Glutamatergic neuron (in vitro differentiated cells): ENCODE results near the gene LACRT. TPM values are rescaled to one million over a fixed set of nuclear protein-coding genes. Genes with fewer than 3 reads are reported as not detected.

Experiments used
- DNase-seq: peaks from one replicate; pipeline ENCODE4 v3.0.0; 2022
- H3K27ac Mint-ChIP-seq: one replicate; pipeline ENCODE4 v1.8.0; 2020; ENCODE audit warnings: mild to moderate bottlenecking, mixed read lengths, inconsistent platforms; ENCODE audit not compliant: unreplicated experiment
- H3K27me3 Mint-ChIP-seq: one replicate; pipeline ENCODE4 v1.8.0; 2020; ENCODE audit warnings: mild to moderate bottlenecking, moderate library complexity, mixed read lengths, inconsistent platforms; ENCODE audit not compliant: unreplicated experiment
- H3K36me3 Mint-ChIP-seq: one replicate; pipeline ENCODE4 v1.8.0; 2020; ENCODE audit warnings: mild to moderate bottlenecking, mixed read lengths, inconsistent platforms; ENCODE audit not compliant: unreplicated experiment
- H3K4me1 Mint-ChIP-seq: one replicate; pipeline ENCODE4 v1.8.0; 2020; ENCODE audit warnings: mild to moderate bottlenecking, low read depth, mixed read lengths, inconsistent platforms; ENCODE audit not compliant: unreplicated experiment
- H3K4me3 Mint-ChIP-seq: one replicate; pipeline ENCODE4 v1.8.0; 2020; ENCODE audit warnings: mild to moderate bottlenecking, mixed read lengths, inconsistent platforms; ENCODE audit not compliant: unreplicated experiment
- H3K9me3 Mint-ChIP-seq: one replicate; pipeline ENCODE4 v1.8.0; 2020; ENCODE audit warnings: mild to moderate bottlenecking, moderate library complexity, mixed read lengths, inconsistent platforms; ENCODE audit not compliant: unreplicated experiment
- total RNA-seq: library from RNA; stranded (reverse); fragmentation: NEBNext Ultra II Directional; extraction: Animal tissue kit (Norgen Biotek cat#: 25700); gene quantifications from one replicate; pipeline ENCODE4 v1.2.1, GENCODE V29; 2021; ENCODE audit not compliant: unreplicated experiment
- TF ChIP-seq, protein P1 (sequence below): fragments of 200-600 bp; sonication (generic); IDR thresholded peaks from one replicate; pipeline ENCODE4 v1.5.0; 2021; ENCODE audit not compliant: partially characterized antibody, unreplicated experiment

Gene LACRT
- total RNA-seq, 1 donor from 2014 or later: not detected

DNA sequence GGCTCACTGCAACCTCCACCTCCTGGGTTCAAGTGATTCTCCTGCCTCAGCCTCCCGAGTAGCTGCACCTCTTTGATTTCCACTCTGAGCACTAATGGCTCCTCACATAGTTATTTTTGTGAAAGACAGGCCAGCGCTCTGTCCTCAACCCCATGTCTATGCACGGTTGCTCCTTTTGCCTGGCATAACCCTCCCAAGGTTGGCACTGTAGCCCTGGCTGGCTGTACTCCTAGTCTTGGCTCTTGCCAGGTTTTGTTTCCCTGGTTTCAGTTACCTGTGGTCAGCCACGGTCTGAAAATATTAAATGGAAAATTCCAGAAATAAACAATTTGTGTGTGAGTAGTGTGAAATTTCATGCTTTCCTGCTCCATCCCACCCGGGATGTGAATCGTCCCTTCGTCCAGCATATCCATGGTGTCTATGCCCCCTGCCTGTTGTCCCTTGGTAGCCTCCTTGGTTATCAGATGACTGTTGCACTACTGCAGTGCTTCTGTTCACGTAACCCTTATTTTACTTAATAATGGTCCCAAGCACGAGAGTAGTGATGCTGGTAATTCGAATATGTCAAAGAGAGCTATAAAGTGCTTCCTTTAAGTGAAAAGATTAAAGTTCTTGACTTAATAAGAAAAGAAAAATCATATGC, 25.7 kb upstream of the LACRT start:
- Mint-ChIP-seq H3K4me3 (no peak overlapping the region), H3K36me3 (no peaks in the 10 kb centered on the region), H3K9me3 (peaks cover 4% of the 10 kb centered on the region), H3K4me1 (peaks cover 6% of the 10 kb centered on the region), H3K27me3 (peaks cover 2% of the 10 kb centered on the region), H3K27ac (no peak overlapping the region)
- TF ChIP-seq, protein P1, sequence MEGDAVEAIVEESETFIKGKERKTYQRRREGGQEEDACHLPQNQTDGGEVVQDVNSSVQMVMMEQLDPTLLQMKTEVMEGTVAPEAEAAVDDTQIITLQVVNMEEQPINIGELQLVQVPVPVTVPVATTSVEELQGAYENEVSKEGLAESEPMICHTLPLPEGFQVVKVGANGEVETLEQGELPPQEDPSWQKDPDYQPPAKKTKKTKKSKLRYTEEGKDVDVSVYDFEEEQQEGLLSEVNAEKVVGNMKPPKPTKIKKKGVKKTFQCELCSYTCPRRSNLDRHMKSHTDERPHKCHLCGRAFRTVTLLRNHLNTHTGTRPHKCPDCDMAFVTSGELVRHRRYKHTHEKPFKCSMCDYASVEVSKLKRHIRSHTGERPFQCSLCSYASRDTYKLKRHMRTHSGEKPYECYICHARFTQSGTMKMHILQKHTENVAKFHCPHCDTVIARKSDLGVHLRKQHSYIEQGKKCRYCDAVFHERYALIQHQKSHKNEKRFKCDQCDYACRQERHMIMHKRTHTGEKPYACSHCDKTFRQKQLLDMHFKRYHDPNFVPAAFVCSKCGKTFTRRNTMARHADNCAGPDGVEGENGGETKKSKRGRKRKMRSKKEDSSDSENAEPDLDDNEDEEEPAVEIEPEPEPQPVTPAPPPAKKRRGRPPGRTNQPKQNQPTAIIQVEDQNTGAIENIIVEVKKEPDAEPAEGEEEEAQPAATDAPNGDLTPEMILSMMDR: no peak
- DNase-seq: no peak

DNA sequence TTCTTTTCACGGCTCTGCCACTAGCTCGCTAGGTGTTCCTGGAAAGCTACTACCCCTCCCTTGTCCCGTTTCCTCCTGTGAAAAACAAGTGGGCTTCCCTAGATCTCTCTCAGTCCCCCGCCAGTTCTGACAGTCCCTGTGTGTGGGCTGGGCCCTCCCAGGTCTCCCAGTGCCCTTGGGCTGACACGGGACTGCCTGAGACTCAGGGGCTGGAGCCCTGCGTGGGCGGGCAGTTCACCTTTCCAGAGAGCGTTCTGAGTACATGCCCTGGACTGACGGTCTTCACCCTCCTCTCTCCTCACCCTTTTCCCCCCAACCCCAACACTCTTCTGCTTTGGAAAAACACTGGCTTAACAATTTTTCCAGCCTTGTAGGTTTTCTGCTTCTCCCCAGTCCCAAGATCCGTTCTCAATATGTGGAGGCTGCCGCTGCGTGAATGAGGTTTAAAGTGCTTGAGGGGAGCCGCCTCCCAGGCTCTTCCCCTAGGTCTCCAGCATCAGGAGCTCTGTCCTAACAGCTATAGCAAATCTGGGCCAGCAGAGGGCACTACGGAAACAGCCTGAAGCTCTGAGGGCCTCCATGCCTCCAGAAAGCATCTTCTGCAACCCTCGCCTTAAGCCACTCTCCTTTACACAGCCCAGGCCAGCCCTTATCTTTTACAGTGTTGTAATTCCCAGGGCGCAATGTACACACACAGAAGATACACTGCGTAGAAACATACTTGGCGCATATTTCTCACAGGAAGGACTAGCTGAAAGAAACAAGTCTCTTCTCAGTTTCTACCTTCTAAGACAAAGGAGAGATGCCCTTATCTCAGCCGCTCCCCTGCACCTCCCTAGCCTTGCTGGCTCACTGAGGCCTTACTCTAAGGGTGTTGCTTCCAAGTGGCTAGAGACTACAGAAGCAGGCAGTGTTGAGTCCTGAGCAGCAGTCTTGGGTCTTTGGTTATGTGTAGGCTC, 23.9 kb upstream of the LACRT start:
- H3K4me1 Mint-ChIP-seq: peaks cover 9% of the 10 kb centered on the region
- H3K27ac Mint-ChIP-seq: peak overlapping the region; percentile 40
- no peak overlapping the region for H3K4me3 Mint-ChIP-seq
- H3K36me3 Mint-ChIP-seq: no peaks in the 10 kb centered on the region
- DNase-seq: peak; percentile 69
- H3K27me3 Mint-ChIP-seq: peaks cover 2% of the 10 kb centered on the region
- H3K9me3 Mint-ChIP-seq: peaks cover 5% of the 10 kb centered on the region
- TF ChIP-seq, protein P1: peak; percentile 50

GRCh38 chr12:54657105-54657607, 22.5 kb upstream of the LACRT start:
- Mint-ChIP-seq H3K4me3 (no peak overlapping the region), H3K36me3 (no peaks in the 10 kb centered on the region), H3K27ac (no peak overlapping the region), H3K9me3 (peaks cover 5% of the 10 kb centered on the region), H3K27me3 (peaks cover 2% of the 10 kb centered on the region), H3K4me1 (peaks cover 9% of the 10 kb centered on the region)
- no peak for DNase-seq
- TF ChIP-seq, protein P1: no peak

GRCh38 chr12:54654926-54655325, 20.2 kb upstream of the LACRT start:
- peaks cover 2% of the 10 kb centered on the region for H3K27me3 Mint-ChIP-seq
- no peak overlapping the region for H3K27ac Mint-ChIP-seq
- H3K36me3 Mint-ChIP-seq: no peaks in the 10 kb centered on the region

More at GRCh38 chr12:54654926-54655325, 20.2 kb upstream of the LACRT start:
- DNase-seq: no peak
- Mint-ChIP-seq H3K9me3 (peaks cover 5% of the 10 kb centered on the region), H3K4me3 (no peak overlapping the region), H3K4me1 (peaks cover 9% of the 10 kb centered on the region)
- TF ChIP-seq, protein P1: no peak
